ENCODE data around the gene CA6.
"Not testable (repeated sequence)": the region's sequence is repeated elsewhere in the genome, so short reads cannot be mapped to it uniquely, and the experiment has no call there.

CA6 gene

GRCh38 chr1:8914466-8914865, 31.2 kb upstream of the CA6 start:
- Histone ChIP-seq H2AFZ (ENCODE audit: low read length) (no peak overlapping the region), H3K79me2 (ENCODE audit: insufficient read depth, low read length) (no peaks in the 10 kb centered on the region), H3K4me2 (ENCODE audit: low read depth, low read length, poor library complexity, severe bottlenecking) (no peak overlapping the region), H3K9me2 (replicated peaks; ENCODE audit: low read depth, low read length) (no peaks in the 10 kb centered on the region), H3K27me3 (ENCODE audit: insufficient read depth, low read length, poor library complexity, severe bottlenecking) (no peaks in the 10 kb centered on the region), H3K9me3 (ENCODE audit: insufficient read depth, low read depth, low read length) (no peaks in the 10 kb centered on the region), H3K4me1 (ENCODE audit: insufficient read depth, low read length, poor library complexity, severe bottlenecking) (peaks cover 6% of the 10 kb centered on the region), H3K9ac (ENCODE audit: low read depth, low read length, poor library complexity, severe bottlenecking) (no peak overlapping the region), H4K20me1 (ENCODE audit: insufficient read depth, low read length, poor library complexity, severe bottlenecking) (no peaks in the 10 kb centered on the region), H3F3A (ENCODE audit: low read depth) (no peaks in the 10 kb centered on the region), H3K36me3 (ENCODE audit: insufficient read depth, low read length) (no peaks in the 10 kb centered on the region), H3K4me3 (ENCODE audit: low read length, poor library complexity, severe bottlenecking) (no peak overlapping the region)
- no peak for TF ChIP-seq CTCF (conservative IDR thresholded peaks at IDR 0.05; ENCODE audit: low read length)
- TF ChIP-seq EZH2phosphoT487 (IDR thresholded peaks at IDR 0.05; ENCODE audit: borderline replicate concordance), result no peak

- TF ChIP-seq CTCF (conservative IDR thresholded peaks at IDR 0.05; ENCODE audit: low read length) (no peak), EZH2phosphoT487 (IDR thresholded peaks at IDR 0.05; ENCODE audit: borderline replicate concordance) (no peak)
- H3K4me1 ChIP-seq (ENCODE audit: insufficient read depth, low read length, poor library complexity, severe bottlenecking), result peaks cover 6% of the 10 kb centered on the region
- no peaks in the 10 kb centered on the region for H3K36me3 ChIP-seq (ENCODE audit: insufficient read depth, low read length)
- H3K9me2 ChIP-seq (replicated peaks; ENCODE audit: low read depth, low read length), result no peaks in the 10 kb centered on the region
- H4K20me1 ChIP-seq (ENCODE audit: insufficient read depth, low read length, poor library complexity, severe bottlenecking), result no peaks in the 10 kb centered on the region
- H3K9me3 ChIP-seq (ENCODE audit: insufficient read depth, low read depth, low read length), result no peaks in the 10 kb centered on the region
- no peak overlapping the region for H2AFZ ChIP-seq (ENCODE audit: low read length)
- no peak overlapping the region for H3K9ac ChIP-seq (ENCODE audit: low read depth, low read length, poor library complexity, severe bottlenecking)
- H3F3A ChIP-seq (ENCODE audit: low read depth), result no peaks in the 10 kb centered on the region
- no peak overlapping the region for H3K4me3 ChIP-seq (ENCODE audit: low read length, poor library complexity, severe bottlenecking)
- no peaks in the 10 kb centered on the region for H3K27me3 ChIP-seq (ENCODE audit: insufficient read depth, low read length, poor library complexity, severe bottlenecking)
- H3K4me2 ChIP-seq (ENCODE audit: low read depth, low read length, poor library complexity, severe bottlenecking), result no peak overlapping the region
- H3K79me2 ChIP-seq (ENCODE audit: insufficient read depth, low read length), result no peaks in the 10 kb centered on the region
Observed at GRCh38 chr1:8915446-8915845, 30.2 kb upstream of the CA6 start.

GRCh38 chr1:8917536-8917935, 28.1 kb upstream of the CA6 start:
- H3K4me1 ChIP-seq (ENCODE audit: insufficient read depth, low read length, poor library complexity, severe bottlenecking); H3K9ac ChIP-seq (ENCODE audit: low read depth, low read length, poor library complexity, severe bottlenecking); H3K36me3 ChIP-seq (ENCODE audit: insufficient read depth, low read length); H3K27me3 ChIP-seq (ENCODE audit: insufficient read depth, low read length, poor library complexity, severe bottlenecking); H2AFZ ChIP-seq (ENCODE audit: low read length); H3K9me2 ChIP-seq (replicated peaks; ENCODE audit: low read depth, low read length); H3K79me2 ChIP-seq (ENCODE audit: insufficient read depth, low read length); H3K4me3 ChIP-seq (ENCODE audit: low read length, poor library complexity, severe bottlenecking); H3K4me2 ChIP-seq (ENCODE audit: low read depth, low read length, poor library complexity, severe bottlenecking); H4K20me1 ChIP-seq (ENCODE audit: insufficient read depth, low read length, poor library complexity, severe bottlenecking); H3F3A ChIP-seq (ENCODE audit: low read depth); H3K9me3 ChIP-seq (ENCODE audit: insufficient read depth, low read depth, low read length): not testable (repeated sequence)

- H3K9ac ChIP-seq (ENCODE audit: low read depth, low read length, poor library complexity, severe bottlenecking), result no peak overlapping the region
- no peak overlapping the region for H2AFZ ChIP-seq (ENCODE audit: low read length)
- H3K79me2 ChIP-seq (ENCODE audit: insufficient read depth, low read length), result no peaks in the 10 kb centered on the region
- no peak overlapping the region for H3K4me2 ChIP-seq (ENCODE audit: low read depth, low read length, poor library complexity, severe bottlenecking)
- H3K9me2 ChIP-seq (replicated peaks; ENCODE audit: low read depth, low read length), result no peaks in the 10 kb centered on the region
- H3K4me1 ChIP-seq (ENCODE audit: insufficient read depth, low read length, poor library complexity, severe bottlenecking), result no peaks in the 10 kb centered on the region
- H3K4me3 ChIP-seq (ENCODE audit: low read length, poor library complexity, severe bottlenecking), result no peak overlapping the region
- no peak for TF ChIP-seq CTCF (conservative IDR thresholded peaks at IDR 0.05; ENCODE audit: low read length)
- no peak for TF ChIP-seq EZH2phosphoT487 (IDR thresholded peaks at IDR 0.05; ENCODE audit: borderline replicate concordance)
- no peaks in the 10 kb centered on the region for H4K20me1 ChIP-seq (ENCODE audit: insufficient read depth, low read length, poor library complexity, severe bottlenecking)
- no peaks in the 10 kb centered on the region for H3K27me3 ChIP-seq (ENCODE audit: insufficient read depth, low read length, poor library complexity, severe bottlenecking)
- H3F3A ChIP-seq (ENCODE audit: low read depth), result no peaks in the 10 kb centered on the region
- H3K9me3 ChIP-seq (ENCODE audit: insufficient read depth, low read depth, low read length), result no peaks in the 10 kb centered on the region
- no peaks in the 10 kb centered on the region for H3K36me3 ChIP-seq (ENCODE audit: insufficient read depth, low read length)
Observed at GRCh38 chr1:8922962-8923361, 22.7 kb upstream of the CA6 start.

Data from Loucy (cell line).